PC-9 (cell line): ENCODE measurements around the gene NUTF2.

Experiments used
- CTCF ChIP-seq: fragments of 200-600 bp; sonication (generic); conservative IDR thresholded peaks from 2 replicates; pipeline ENCODE4 v1.6.1; 2017; ENCODE audit warnings: mixed run types, antibody characterized with exemption, mild to moderate bottlenecking, moderate library complexity
- EZH2 ChIP-seq: fragments of 200-600 bp; sonication (generic); IDR thresholded peaks from 2 replicates; pipeline ENCODE4 v1.8.0; 2017; ENCODE audit warnings: antibody characterized with exemption, low read depth

- TF ChIP-seq CTCF = peak; percentile 47; the same call in 1 of the 2 replicates
- TF ChIP-seq EZH2 = no peak
Measured at GRCh38 chr16:67865318-67865717, 18.6 kb downstream of the NUTF2 start.
